ENCODE measurements around the gene TNFSF15. TPM values are rescaled to one million over a fixed set of nuclear protein-coding genes. Genes with fewer than 3 reads are reported as not detected.
"Not testable (repeated sequence)": the region's sequence is repeated elsewhere in the genome, so short reads cannot be mapped to it uniquely, and the experiment has no call there.

Gene TNFSF15
- total RNA-seq, 4 donors from 2014 or later: 1.4 to 2.3 (median 1.5) TPM

- WGBS, 2 donors: 25 to 26% methylated on average over 8 of the region's 8 CpGs
- Histone ChIP-seq H3K27me3 (no peaks in the 10 kb centered on the region), H3K27ac (no peak overlapping the region), H3K4me3 (no peak overlapping the region), H3K36me3 (no peaks in the 10 kb centered on the region), H3K9me3 (no peaks in the 10 kb centered on the region), H3K4me1 (peaks cover 0 to 7% (median 0%) of the 10 kb centered on the region in 3 donors)
- peak; percentile 16 for DNase-seq
- intact Hi-C loops (cut with DNase I): loop anchor here (5.0 kb wide), 2 partner anchors 169 to 274 kb away; no protein-coding TSS in a partner anchor
- TF ChIP-seq POLR2A (IDR thresholded peaks at IDR 0.05): no peak
- TF ChIP-seq, protein P1, sequence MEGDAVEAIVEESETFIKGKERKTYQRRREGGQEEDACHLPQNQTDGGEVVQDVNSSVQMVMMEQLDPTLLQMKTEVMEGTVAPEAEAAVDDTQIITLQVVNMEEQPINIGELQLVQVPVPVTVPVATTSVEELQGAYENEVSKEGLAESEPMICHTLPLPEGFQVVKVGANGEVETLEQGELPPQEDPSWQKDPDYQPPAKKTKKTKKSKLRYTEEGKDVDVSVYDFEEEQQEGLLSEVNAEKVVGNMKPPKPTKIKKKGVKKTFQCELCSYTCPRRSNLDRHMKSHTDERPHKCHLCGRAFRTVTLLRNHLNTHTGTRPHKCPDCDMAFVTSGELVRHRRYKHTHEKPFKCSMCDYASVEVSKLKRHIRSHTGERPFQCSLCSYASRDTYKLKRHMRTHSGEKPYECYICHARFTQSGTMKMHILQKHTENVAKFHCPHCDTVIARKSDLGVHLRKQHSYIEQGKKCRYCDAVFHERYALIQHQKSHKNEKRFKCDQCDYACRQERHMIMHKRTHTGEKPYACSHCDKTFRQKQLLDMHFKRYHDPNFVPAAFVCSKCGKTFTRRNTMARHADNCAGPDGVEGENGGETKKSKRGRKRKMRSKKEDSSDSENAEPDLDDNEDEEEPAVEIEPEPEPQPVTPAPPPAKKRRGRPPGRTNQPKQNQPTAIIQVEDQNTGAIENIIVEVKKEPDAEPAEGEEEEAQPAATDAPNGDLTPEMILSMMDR (IDR thresholded peaks at IDR 0.05): peak; percentile 77 to 94 (median 91)
Measured at GRCh38 chr9:114738581-114739316, 67.1 kb downstream of the TNFSF15 start.

- Histone ChIP-seq H3K4me3 (no peak overlapping the region), H3K27me3 (no peaks in the 10 kb centered on the region), H3K36me3 (no peaks in the 10 kb centered on the region), H3K27ac (no peak overlapping the region), H3K4me1 (peaks cover 0 to 7% (median 0%) of the 10 kb centered on the region in 3 donors), H3K9me3 (no peaks in the 10 kb centered on the region)
- WGBS, 2 donors: 82 to 86% methylated on average over 4 of the region's 4 CpGs
- intact Hi-C loops (cut with DNase I): loop anchor here (5.0 kb wide), 2 partner anchors 169 to 274 kb away; no protein-coding TSS in a partner anchor
- no peak for TF ChIP-seq POLR2A (IDR thresholded peaks at IDR 0.05)
- TF ChIP-seq, protein P1 (IDR thresholded peaks at IDR 0.05): no peak
- DNase-seq: no peak
Measured at GRCh38 chr9:114737847-114738246, 68.0 kb downstream of the TNFSF15 start.

DNA sequence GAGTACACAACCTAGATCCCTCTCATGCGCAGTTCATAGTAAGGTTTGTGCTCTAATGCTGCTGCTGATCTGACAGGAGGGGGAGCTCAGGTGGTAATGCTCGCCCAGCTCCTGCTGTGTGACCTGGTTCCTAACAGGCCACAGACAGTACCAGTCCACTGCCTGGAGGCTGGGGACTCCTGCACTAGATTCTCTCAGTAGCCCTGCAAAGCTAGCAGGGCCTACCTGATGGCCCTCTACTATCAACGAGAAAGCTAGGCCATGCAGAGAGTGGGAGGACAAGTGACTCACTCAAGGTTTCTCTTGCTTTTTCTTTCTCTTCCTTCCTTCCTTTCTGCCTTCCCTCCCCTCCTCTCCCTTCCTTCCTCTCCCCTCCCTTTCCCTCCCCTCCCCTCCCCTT is 68.7 kb downstream of the TNFSF15 start:
- Histone ChIP-seq H3K36me3 (no peaks in the 10 kb centered on the region), H3K4me1 (peaks cover 0 to 11% (median 0%) of the 10 kb centered on the region in 3 donors), H3K9me3 (no peaks in the 10 kb centered on the region), H3K27ac (no peak overlapping the region), H3K4me3 (no peak overlapping the region), H3K27me3 (no peaks in the 10 kb centered on the region)
- no peak for DNase-seq
- 63 to 79% methylated on average over 2 of the region's 3 CpGs for WGBS, 2 donors
- TF ChIP-seq POLR2A (IDR thresholded peaks at IDR 0.05): no peak
- TF ChIP-seq, protein P1 (IDR thresholded peaks at IDR 0.05): no peak
- intact Hi-C loops (cut with DNase I): loop anchor here (5.0 kb wide), 2 partner anchors 170 to 275 kb away; no protein-coding TSS in a partner anchor

DNA sequence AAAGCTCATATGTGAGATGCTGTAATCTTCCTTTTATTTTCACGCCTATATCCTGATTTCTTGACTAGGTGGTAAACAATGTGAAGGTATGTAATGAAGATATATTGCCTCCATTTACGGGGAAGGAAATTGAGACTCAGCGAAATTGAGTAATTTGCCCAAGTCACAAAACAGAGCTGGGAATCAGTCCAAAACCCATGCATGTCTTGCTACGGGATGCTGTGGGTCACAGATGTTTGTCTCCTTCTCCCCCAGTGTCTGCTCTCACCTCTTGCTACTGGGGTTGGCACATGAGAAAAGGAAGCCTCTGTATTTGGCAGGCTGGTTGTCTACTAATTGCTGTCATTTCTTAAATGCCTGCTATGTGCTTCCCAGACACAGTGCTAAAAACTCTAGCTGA is 70.1 kb downstream of the TNFSF15 start:
- DNase-seq: no peak
- Histone ChIP-seq H3K36me3 (no peaks in the 10 kb centered on the region), H3K4me1 (peaks cover 0 to 11% (median 0%) of the 10 kb centered on the region in 3 donors), H3K9me3 (no peaks in the 10 kb centered on the region), H3K4me3 (no peak overlapping the region), H3K27me3 (no peaks in the 10 kb centered on the region), H3K27ac (no peak overlapping the region)
- WGBS, 2 donors: 60 to 61% methylated on average over 4 of the region's 4 CpGs
- intact Hi-C loops (cut with DNase I): loop anchor here (5.0 kb wide), 2 partner anchors 172 to 277 kb away; no protein-coding TSS in a partner anchor
- TF ChIP-seq, protein P1 (IDR thresholded peaks at IDR 0.05): no peak
- no peak for TF ChIP-seq POLR2A (IDR thresholded peaks at IDR 0.05)

- not testable (repeated sequence) for H3K4me3 ChIP-seq, DNase-seq, H3K27me3 ChIP-seq, H3K36me3 ChIP-seq, H3K27ac ChIP-seq, H3K9me3 ChIP-seq
- H3K4me1 ChIP-seq: peaks cover 0 to 11% (median 0%) of the 10 kb centered on the region in 3 donors
- intact Hi-C loops (cut with DNase I): loop anchor here (5.0 kb wide), 2 partner anchors 172 to 277 kb away; no protein-coding TSS in a partner anchor
- 66 to 76% methylated on average over 5 of the region's 5 CpGs for WGBS, 2 donors
Measured at GRCh38 chr9:114735139-114735538, 70.7 kb downstream of the TNFSF15 start.

Other genes starting within 250 kb of the TNFSF15 start
- gene ATP6V1G1, start 218.3 kb downstream of the TNFSF15 start, total RNA-seq: 100 to 1,000 TPM; 151 to 210 (median 185) TPM
- gene TMEM268, start 194.7 kb downstream of the TNFSF15 start, total RNA-seq: 1 to 10 TPM; 3.2 to 6.5 (median 6.2) TPM
- gene TEX53, start 148.2 kb downstream of the TNFSF15 start, total RNA-seq: not detected
- gene TEX48, start 123.8 kb downstream of the TNFSF15 start, total RNA-seq: not detected
- 1 to 10 TPM in 1 of 4 donors, under 1 TPM in 3; 0.21 to 6.5 (median 0.41) TPM for gene TNFSF8, start 124.6 kb upstream of the TNFSF15 start, total RNA-seq

Data from esophagus squamous epithelium (tissue), 5 donors.